GM23338 (cell line): ENCODE data around the gene OR52I2.

Experiments
- CREB1 ChIP-seq: fragments of 250-450 bp; sonication (Bioruptor Pico); IDR thresholded peaks from 2 replicates; pipeline ENCODE4 v1.5.0; 2020; ENCODE audit warnings: low read depth, mild to moderate bottlenecking, moderate library complexity
- EZH2 ChIP-seq: fragments of 200-600 bp; sonication (generic); IDR thresholded peaks from one replicate; pipeline ENCODE4 v1.8.0; 2017; ENCODE audit warnings: antibody characterized with exemption, mild to moderate bottlenecking, low read depth; ENCODE audit not compliant: unreplicated experiment
- POLR2AphosphoS5 ChIP-seq: IDR thresholded peaks from 2 replicates; pipeline ENCODE4 v1.6.1; 2016; ENCODE audit warnings: antibody characterized with exemption, low read depth
- ZNF114 ChIP-seq: fragments of 250-450 bp; sonication (Bioruptor Pico); IDR thresholded peaks from 2 replicates; pipeline ENCODE4 v1.5.0; 2020; ENCODE audit warnings: mild to moderate bottlenecking, moderate library complexity
- ZNF331 ChIP-seq: fragments of 250-450 bp; sonication (Bioruptor Pico); IDR thresholded peaks from 2 replicates; pipeline ENCODE4 v1.5.0; 2020; ENCODE audit warnings: low read depth, mild to moderate bottlenecking, moderate library complexity
- TF ChIP-seq, protein P1 (sequence below), 2 experiments: fragments of 200-600 bp in 1 of 2; sonication (generic) in 1 of 2; conservative IDR thresholded peaks; 2 replicates each; pipeline versions ENCODE4 v1.5.1 to v1.6.1; 2016 to 2017; ENCODE audit warnings: antibody characterized with exemption in 2 of 2, low read depth in 2 of 2, mild to moderate bottlenecking in 2 of 2, moderate library complexity in 1 of 2
- TF ChIP-seq, protein P2 (sequence below): IDR thresholded peaks from one replicate; pipeline ENCODE4 v1.6.1; 2018; ENCODE audit warnings: antibody characterized with exemption; ENCODE audit not compliant: unreplicated experiment
- TF ChIP-seq, protein P3 (sequence below): IDR thresholded peaks from 2 replicates; pipeline ENCODE4 v1.6.1; 2016; ENCODE audit warnings: antibody characterized with exemption

DNA sequence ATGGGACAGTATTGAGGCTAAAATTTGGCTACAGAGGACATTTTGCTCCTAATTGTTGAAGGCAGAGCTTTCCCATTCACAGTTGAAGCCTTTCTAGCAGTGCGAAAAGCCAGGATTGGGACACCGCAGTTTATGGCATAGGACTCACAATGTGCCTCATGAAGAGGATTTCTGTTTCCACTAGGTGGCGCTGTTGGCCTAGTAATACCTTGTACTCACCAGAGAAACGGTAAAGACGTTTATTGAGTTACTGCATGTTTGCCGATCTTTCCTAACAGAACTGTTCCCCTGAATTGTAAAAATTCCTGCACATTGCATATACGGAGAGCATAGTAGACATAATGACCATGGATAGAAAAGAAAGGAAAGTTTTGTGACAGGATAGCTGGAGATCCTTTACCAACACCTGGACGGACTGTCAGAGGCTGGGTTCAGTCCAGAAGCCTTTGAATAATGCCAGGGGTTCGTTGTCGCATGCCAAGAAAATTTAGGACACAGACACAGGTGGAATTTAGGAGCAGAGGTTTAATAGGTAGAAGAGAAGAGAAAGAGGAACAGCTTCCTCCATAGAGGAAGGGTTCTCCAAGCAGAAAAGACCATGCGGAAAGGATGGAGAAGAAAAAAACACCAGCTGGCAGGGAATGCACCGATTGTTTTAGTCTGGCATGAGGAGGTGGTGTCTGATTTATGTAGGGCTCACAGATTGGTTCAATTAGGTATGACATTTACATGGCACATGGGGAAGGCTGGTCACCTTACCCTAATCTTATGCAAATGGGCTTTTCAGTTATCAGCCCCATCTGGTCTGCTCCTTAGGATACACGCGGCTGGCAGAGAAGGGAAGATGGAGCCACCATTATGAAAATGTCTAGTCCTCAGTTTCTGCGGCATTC is 44.9 kb downstream of the OR52I2 start:
- TF ChIP-seq, protein P1, sequence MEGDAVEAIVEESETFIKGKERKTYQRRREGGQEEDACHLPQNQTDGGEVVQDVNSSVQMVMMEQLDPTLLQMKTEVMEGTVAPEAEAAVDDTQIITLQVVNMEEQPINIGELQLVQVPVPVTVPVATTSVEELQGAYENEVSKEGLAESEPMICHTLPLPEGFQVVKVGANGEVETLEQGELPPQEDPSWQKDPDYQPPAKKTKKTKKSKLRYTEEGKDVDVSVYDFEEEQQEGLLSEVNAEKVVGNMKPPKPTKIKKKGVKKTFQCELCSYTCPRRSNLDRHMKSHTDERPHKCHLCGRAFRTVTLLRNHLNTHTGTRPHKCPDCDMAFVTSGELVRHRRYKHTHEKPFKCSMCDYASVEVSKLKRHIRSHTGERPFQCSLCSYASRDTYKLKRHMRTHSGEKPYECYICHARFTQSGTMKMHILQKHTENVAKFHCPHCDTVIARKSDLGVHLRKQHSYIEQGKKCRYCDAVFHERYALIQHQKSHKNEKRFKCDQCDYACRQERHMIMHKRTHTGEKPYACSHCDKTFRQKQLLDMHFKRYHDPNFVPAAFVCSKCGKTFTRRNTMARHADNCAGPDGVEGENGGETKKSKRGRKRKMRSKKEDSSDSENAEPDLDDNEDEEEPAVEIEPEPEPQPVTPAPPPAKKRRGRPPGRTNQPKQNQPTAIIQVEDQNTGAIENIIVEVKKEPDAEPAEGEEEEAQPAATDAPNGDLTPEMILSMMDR (conservative IDR thresholded peaks at IDR 0.05; ENCODE audit: low read depth in 2 of 2): peak; percentile 89 to 91
- no peak for TF ChIP-seq CREB1
- no peak for TF ChIP-seq ZNF331 (CRISPR knock-in tag)
- TF ChIP-seq, protein P2, sequence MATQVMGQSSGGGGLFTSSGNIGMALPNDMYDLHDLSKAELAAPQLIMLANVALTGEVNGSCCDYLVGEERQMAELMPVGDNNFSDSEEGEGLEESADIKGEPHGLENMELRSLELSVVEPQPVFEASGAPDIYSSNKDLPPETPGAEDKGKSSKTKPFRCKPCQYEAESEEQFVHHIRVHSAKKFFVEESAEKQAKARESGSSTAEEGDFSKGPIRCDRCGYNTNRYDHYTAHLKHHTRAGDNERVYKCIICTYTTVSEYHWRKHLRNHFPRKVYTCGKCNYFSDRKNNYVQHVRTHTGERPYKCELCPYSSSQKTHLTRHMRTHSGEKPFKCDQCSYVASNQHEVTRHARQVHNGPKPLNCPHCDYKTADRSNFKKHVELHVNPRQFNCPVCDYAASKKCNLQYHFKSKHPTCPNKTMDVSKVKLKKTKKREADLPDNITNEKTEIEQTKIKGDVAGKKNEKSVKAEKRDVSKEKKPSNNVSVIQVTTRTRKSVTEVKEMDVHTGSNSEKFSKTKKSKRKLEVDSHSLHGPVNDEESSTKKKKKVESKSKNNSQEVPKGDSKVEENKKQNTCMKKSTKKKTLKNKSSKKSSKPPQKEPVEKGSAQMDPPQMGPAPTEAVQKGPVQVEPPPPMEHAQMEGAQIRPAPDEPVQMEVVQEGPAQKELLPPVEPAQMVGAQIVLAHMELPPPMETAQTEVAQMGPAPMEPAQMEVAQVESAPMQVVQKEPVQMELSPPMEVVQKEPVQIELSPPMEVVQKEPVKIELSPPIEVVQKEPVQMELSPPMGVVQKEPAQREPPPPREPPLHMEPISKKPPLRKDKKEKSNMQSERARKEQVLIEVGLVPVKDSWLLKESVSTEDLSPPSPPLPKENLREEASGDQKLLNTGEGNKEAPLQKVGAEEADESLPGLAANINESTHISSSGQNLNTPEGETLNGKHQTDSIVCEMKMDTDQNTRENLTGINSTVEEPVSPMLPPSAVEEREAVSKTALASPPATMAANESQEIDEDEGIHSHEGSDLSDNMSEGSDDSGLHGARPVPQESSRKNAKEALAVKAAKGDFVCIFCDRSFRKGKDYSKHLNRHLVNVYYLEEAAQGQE: no peak
- TF ChIP-seq EZH2: no peak
- TF ChIP-seq, protein P3, sequence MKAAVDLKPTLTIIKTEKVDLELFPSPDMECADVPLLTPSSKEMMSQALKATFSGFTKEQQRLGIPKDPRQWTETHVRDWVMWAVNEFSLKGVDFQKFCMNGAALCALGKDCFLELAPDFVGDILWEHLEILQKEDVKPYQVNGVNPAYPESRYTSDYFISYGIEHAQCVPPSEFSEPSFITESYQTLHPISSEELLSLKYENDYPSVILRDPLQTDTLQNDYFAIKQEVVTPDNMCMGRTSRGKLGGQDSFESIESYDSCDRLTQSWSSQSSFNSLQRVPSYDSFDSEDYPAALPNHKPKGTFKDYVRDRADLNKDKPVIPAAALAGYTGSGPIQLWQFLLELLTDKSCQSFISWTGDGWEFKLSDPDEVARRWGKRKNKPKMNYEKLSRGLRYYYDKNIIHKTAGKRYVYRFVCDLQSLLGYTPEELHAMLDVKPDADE: no peak
- no peak for TF ChIP-seq POLR2AphosphoS5
- TF ChIP-seq ZNF114 (CRISPR knock-in tag): no peak
